Lung (tissue), 12 donors: Measurements from ENCODE around the gene OR52H1. TPM values are rescaled to one million over a fixed set of nuclear protein-coding genes. Genes with fewer than 3 reads are reported as not detected.

ENCODE experiments used
- ATAC-seq: fragments of 200-7000 bp; cut with Tn5 transposase; one replicate; pipeline ENCODE4 v1.9.1; 2020; ENCODE audit warnings: moderate number of reproducible peaks; ENCODE audit not compliant: insufficient read depth, low FRiP score
- DNase-seq, 3 donors: peaks; one replicate each; pipeline ENCODE4 v3.0.0-alpha.2; 2013 to 2017
- H3K27ac ChIP-seq, 2 donors: one replicate each; pipeline ENCODE4 v1.5.1; 2013; ENCODE audit warnings: mild to moderate bottlenecking in 2 of 2, moderate library complexity in 2 of 2, control low read depth in 1 of 2, inconsistent platforms in 1 of 2, low read depth in 1 of 2, low read length in 1 of 2
- H3K27me3 ChIP-seq, 3 donors: one replicate each; pipeline ENCODE4 v1.5.1; 2013; ENCODE audit warnings: low read length in 2 of 3; ENCODE audit not compliant: control insufficient read depth in 3 of 3, insufficient read depth in 3 of 3
- H3K36me3 ChIP-seq, 4 donors: one replicate each; pipeline ENCODE4 v1.5.1; 2013; ENCODE audit warnings: low read length in 4 of 4, mild to moderate bottlenecking in 1 of 4, moderate library complexity in 1 of 4; ENCODE audit not compliant: control insufficient read depth in 4 of 4, insufficient read depth in 4 of 4
- H3K4me1 ChIP-seq, 5 donors: one replicate each; pipeline ENCODE4 v1.5.1; 2013; ENCODE audit warnings: low read length in 5 of 5, mild to moderate bottlenecking in 2 of 5, moderate library complexity in 1 of 5; ENCODE audit not compliant: control insufficient read depth in 5 of 5, insufficient read depth in 5 of 5
- H3K4me3 ChIP-seq: one replicate; pipeline ENCODE4 v1.5.1; 2013; ENCODE audit warnings: mild to moderate bottlenecking, control low read depth, moderate library complexity
- H3K9ac ChIP-seq, 2 donors: one replicate each; pipeline ENCODE4 v1.5.1; 2013; ENCODE audit warnings: low read length in 2 of 2, control low read depth in 1 of 2; ENCODE audit not compliant: insufficient read depth in 1 of 2
- H3K9me3 ChIP-seq, 4 donors: one replicate each; pipeline ENCODE4 v1.5.1; 2013; ENCODE audit warnings: low read length in 3 of 4, mild to moderate bottlenecking in 1 of 4, moderate library complexity in 1 of 4; ENCODE audit not compliant: control insufficient read depth in 4 of 4, insufficient read depth in 3 of 4
- whole genome bisulfite sequencing, 2 donors: extraction: QIAGEN DNeasy Blood & Tissue Kit; methylation state at CpG; one replicate each; pipeline ENCODE4 v1.1.7; 2013; 5-methylcytosine and 5-hydroxymethylcytosine counted together
- polyA plus RNA-seq, 2 donors: library from polyadenylated mRNA; stranded (reverse); fragments of 200-250 nt; gene quantifications; one replicate each; pipeline ENCODE4 v1.2.1, GENCODE V29; 2013
- total RNA-seq, 2 donors: library from RNA; depleted of rRNA in 1 of 2; stranded (reverse); fragments of >200 nt in 1 of 2; gene quantifications; one replicate each; pipeline ENCODE4 v1.2.1, GENCODE V29; 2014 to 2021
- TF ChIP-seq, protein P1 (sequence below): IDR thresholded peaks from 2 replicates; pipeline ENCODE4 v1.5.1; 2012; ENCODE audit warnings: mild to moderate bottlenecking; ENCODE audit errors: control extremely low read depth, extremely low read depth
- donor health status: control.
- donor health status: control.
- donor health status: Bipolar disorder and iron deficiency.
- donor health status: healthy.
- donor health status: DM: yes; HTN: yes; CAD: no.

OR52H1 gene
- total and polyA plus RNA-seq, 4 donors = 0.03 to 2.8 (median 0.40) TPM; not detected in 1

- Histone ChIP-seq H3K9ac (no peak overlapping the region), H3K27ac (no peak overlapping the region), H3K27me3 (no peaks in the 10 kb centered on the region), H3K4me1 (no peaks in the 10 kb centered on the region), H3K36me3 (no peaks in the 10 kb centered on the region), H3K4me3 (no peak overlapping the region), H3K9me3 (peaks cover 0 to 3% (median 0%) of the 10 kb centered on the region in 4 donors)
- DNase-seq (no peak), ATAC-seq (no peak)
- 74 to 75% methylated on average over 3 of the region's 3 CpGs for WGBS, 2 donors
- TF ChIP-seq, protein P1, sequence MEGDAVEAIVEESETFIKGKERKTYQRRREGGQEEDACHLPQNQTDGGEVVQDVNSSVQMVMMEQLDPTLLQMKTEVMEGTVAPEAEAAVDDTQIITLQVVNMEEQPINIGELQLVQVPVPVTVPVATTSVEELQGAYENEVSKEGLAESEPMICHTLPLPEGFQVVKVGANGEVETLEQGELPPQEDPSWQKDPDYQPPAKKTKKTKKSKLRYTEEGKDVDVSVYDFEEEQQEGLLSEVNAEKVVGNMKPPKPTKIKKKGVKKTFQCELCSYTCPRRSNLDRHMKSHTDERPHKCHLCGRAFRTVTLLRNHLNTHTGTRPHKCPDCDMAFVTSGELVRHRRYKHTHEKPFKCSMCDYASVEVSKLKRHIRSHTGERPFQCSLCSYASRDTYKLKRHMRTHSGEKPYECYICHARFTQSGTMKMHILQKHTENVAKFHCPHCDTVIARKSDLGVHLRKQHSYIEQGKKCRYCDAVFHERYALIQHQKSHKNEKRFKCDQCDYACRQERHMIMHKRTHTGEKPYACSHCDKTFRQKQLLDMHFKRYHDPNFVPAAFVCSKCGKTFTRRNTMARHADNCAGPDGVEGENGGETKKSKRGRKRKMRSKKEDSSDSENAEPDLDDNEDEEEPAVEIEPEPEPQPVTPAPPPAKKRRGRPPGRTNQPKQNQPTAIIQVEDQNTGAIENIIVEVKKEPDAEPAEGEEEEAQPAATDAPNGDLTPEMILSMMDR = no peak
Observed at GRCh38 chr11:5524756-5525155, 23.6 kb downstream of the OR52H1 start.

- no peaks in the 10 kb centered on the region for H3K36me3 ChIP-seq
- ATAC-seq (no peak), DNase-seq (no peak)
- no peaks in the 10 kb centered on the region for H3K27me3 ChIP-seq
- H3K4me1 ChIP-seq = no peaks in the 10 kb centered on the region
- TF ChIP-seq, protein P1 = no peak
- H3K4me3 ChIP-seq = no peak overlapping the region
- 89 to 100% methylated on average over 2 of the region's 2 CpGs for WGBS, 2 donors
- H3K9me3 ChIP-seq = peaks cover 0 to 3% (median 0%) of the 10 kb centered on the region in 4 donors
- H3K27ac ChIP-seq = no peak overlapping the region
- no peak overlapping the region for H3K9ac ChIP-seq
Observed at GRCh38 chr11:5522308-5522707, 26.0 kb downstream of the OR52H1 start.

GRCh38 chr11:5521540-5521939, 26.8 kb downstream of the OR52H1 start:
- H3K9me3 ChIP-seq = peaks cover 0 to 3% (median 0%) of the 10 kb centered on the region in 4 donors
- H3K4me1 ChIP-seq = no peaks in the 10 kb centered on the region
- DNase-seq (no peak), ATAC-seq (no peak)
- no peak overlapping the region for H3K27ac ChIP-seq
- WGBS, 2 donors = 97% methylated on average over 4 of the region's 4 CpGs
- no peaks in the 10 kb centered on the region for H3K27me3 ChIP-seq
- no peak overlapping the region for H3K9ac ChIP-seq
- no peaks in the 10 kb centered on the region for H3K36me3 ChIP-seq
- H3K4me3 ChIP-seq = no peak overlapping the region
- TF ChIP-seq, protein P1 = no peak

- DNase-seq = no peak
- ATAC-seq = no peak
- Histone ChIP-seq H3K36me3 (no peaks in the 10 kb centered on the region), H3K9me3 (peaks cover 0 to 3% (median 0%) of the 10 kb centered on the region in 4 donors), H3K27ac (no peak within 1 kb of the TSS), H3K9ac (no peak within 1 kb of the TSS), H3K4me3 (no peak within 1 kb of the TSS), H3K27me3 (no peaks in the 10 kb centered on the region), H3K4me1 (no peaks in the 10 kb centered on the region)
- TF ChIP-seq, protein P1 = no peak
- 95 to 99% methylated on average over 2 of the region's 2 CpGs for WGBS, 2 donors
Observed at GRCh38 chr11:5516599-5516998, 31.7 kb downstream of the OR52H1 start, which contains the start of gene UBQLNL. TSS of gene UBQLNL (minus strand) at chr11:5516699. CDS start at chr11:5516441, 258 bp downstream.
